ENCODE data around the gene GP1BA. TPM values are rescaled to one million over a fixed set of nuclear protein-coding genes. Genes with fewer than 3 reads are reported as not detected.
"Not testable (repeated sequence)": the region's sequence is repeated elsewhere in the genome, so short reads cannot be mapped to it uniquely, and the experiment has no call there.

The GP1BA gene
- total and polyA plus RNA-seq, 4 donors: 0.03 to 2.3 (median 0.18) TPM; not detected in 1

GRCh38 chr17:4913994-4914393 is 18.1 kb upstream of the GP1BA start:
- Histone ChIP-seq H3K4me1 (ENCODE audit: control insufficient read depth in 4 of 4, insufficient read depth in 4 of 4, low read length in 3 of 4) (peaks cover 3 to 22% (median 11%) of the 10 kb centered on the region in 4 donors), H3K36me3 (ENCODE audit: control insufficient read depth in 4 of 4, insufficient read depth in 3 of 4, low read depth in 1 of 4, low read length in 3 of 4) (no peaks in the 10 kb centered on the region), H3K4me3 (ENCODE audit: low read depth in 1 of 3, low read length in 3 of 3) (no peak overlapping the region), H3K9me3 (ENCODE audit: control insufficient read depth in 4 of 4, low read length in 3 of 4) (no peaks in the 10 kb centered on the region), H3K27ac (ENCODE audit: low read depth in 1 of 2, low read length in 2 of 2) (peak overlapping the region; percentile 6 to 32), H3K9ac (ENCODE audit: low read depth in 1 of 2, low read length in 2 of 2) (peak overlapping the region in 1 of 2 donors; percentile 2), H3K27me3 (ENCODE audit: control insufficient read depth in 4 of 4, insufficient read depth in 4 of 4, low read length in 3 of 4) (no peaks in the 10 kb centered on the region)
- TF ChIP-seq, protein P1, sequence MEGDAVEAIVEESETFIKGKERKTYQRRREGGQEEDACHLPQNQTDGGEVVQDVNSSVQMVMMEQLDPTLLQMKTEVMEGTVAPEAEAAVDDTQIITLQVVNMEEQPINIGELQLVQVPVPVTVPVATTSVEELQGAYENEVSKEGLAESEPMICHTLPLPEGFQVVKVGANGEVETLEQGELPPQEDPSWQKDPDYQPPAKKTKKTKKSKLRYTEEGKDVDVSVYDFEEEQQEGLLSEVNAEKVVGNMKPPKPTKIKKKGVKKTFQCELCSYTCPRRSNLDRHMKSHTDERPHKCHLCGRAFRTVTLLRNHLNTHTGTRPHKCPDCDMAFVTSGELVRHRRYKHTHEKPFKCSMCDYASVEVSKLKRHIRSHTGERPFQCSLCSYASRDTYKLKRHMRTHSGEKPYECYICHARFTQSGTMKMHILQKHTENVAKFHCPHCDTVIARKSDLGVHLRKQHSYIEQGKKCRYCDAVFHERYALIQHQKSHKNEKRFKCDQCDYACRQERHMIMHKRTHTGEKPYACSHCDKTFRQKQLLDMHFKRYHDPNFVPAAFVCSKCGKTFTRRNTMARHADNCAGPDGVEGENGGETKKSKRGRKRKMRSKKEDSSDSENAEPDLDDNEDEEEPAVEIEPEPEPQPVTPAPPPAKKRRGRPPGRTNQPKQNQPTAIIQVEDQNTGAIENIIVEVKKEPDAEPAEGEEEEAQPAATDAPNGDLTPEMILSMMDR (IDR thresholded peaks at IDR 0.05; ENCODE audit: low read depth, low read length, missing input control): no peak
- peak; percentile 91 to 92 for TF ChIP-seq HNF4A (conservative IDR thresholded peaks at IDR 0.05)
- peak in 1 of 2 donors; percentile 57 for TF ChIP-seq RXRA (IDR thresholded peaks at IDR 0.05)
- no peak for TF ChIP-seq TAF1 (conservative IDR thresholded peaks at IDR 0.05)
- TF ChIP-seq SP1 (IDR thresholded peaks at IDR 0.05): peak; percentile 93
- TF ChIP-seq YY1 (IDR thresholded peaks at IDR 0.05): peak; percentile 53
- TF ChIP-seq REST (IDR thresholded peaks at IDR 0.05): peak; percentile 22
- no peak for TF ChIP-seq FOXA2 (IDR thresholded peaks at IDR 0.05)
- TF ChIP-seq, protein P2, sequence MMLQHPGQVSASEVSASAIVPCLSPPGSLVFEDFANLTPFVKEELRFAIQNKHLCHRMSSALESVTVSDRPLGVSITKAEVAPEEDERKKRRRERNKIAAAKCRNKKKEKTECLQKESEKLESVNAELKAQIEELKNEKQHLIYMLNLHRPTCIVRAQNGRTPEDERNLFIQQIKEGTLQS (IDR thresholded peaks at IDR 0.05): no peak
- no peak for TF ChIP-seq FOXA1 (IDR thresholded peaks at IDR 0.05)
- no peak for TF ChIP-seq EGR1 (IDR thresholded peaks at IDR 0.05; ENCODE audit: low read depth in 2 of 2)
- peak; percentile 13 to 21 for TF ChIP-seq GABPA (IDR thresholded peaks at IDR 0.05 in 1 of 2, conservative IDR thresholded peaks at IDR 0.05 in 1 of 2)
- TF ChIP-seq JUND (IDR thresholded peaks at IDR 0.05): peak in 1 of 2 donors; percentile 33
- peak; percentile 74 for TF ChIP-seq HNF4G (IDR thresholded peaks at IDR 0.05)
- TF ChIP-seq MAX (IDR thresholded peaks at IDR 0.05): no peak
- TF ChIP-seq, protein P3, sequence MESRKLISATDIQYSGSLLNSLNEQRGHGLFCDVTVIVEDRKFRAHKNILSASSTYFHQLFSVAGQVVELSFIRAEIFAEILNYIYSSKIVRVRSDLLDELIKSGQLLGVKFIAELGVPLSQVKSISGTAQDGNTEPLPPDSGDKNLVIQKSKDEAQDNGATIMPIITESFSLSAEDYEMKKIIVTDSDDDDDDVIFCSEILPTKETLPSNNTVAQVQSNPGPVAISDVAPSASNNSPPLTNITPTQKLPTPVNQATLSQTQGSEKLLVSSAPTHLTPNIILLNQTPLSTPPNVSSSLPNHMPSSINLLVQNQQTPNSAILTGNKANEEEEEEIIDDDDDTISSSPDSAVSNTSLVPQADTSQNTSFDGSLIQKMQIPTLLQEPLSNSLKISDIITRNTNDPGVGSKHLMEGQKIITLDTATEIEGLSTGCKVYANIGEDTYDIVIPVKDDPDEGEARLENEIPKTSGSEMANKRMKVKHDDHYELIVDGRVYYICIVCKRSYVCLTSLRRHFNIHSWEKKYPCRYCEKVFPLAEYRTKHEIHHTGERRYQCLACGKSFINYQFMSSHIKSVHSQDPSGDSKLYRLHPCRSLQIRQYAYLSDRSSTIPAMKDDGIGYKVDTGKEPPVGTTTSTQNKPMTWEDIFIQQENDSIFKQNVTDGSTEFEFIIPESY (IDR thresholded peaks at IDR 0.05): peak; percentile 64
- TF ChIP-seq NR2F2 (IDR thresholded peaks at IDR 0.05): no peak
- TF ChIP-seq RAD21 (IDR thresholded peaks at IDR 0.05): no peak
- DNase-seq (ENCODE audit: low spot score): no peak
- 35% methylated on average over 1 of the region's 1 CpG for WGBS

DNA sequence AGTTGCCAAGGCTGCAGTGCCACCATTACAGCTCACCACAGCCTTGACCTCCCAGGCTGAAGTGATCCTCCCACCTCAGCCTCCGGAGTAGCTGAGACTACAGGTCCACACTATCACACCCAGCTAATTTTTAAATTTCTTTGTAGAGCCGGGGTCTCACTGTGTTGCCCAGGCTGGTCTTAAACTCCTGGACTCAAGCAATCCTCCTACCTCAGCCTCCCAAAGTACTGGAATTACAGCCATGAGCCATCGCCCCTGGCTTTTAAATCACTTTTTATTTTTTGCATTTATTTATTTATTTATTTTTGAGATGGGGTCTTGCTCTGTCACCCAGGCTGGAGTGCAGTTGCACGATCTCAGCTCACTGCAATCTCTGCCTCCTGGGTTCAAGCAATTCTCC is 17.5 kb upstream of the GP1BA start:
- peaks cover 1 to 19% (median 10%) of the 10 kb centered on the region in 4 donors for H3K4me1 ChIP-seq (ENCODE audit: control insufficient read depth in 4 of 4, insufficient read depth in 4 of 4, low read length in 3 of 4)
- WGBS: 86% methylated on average over 4 of the region's 4 CpGs
- H3K27me3 ChIP-seq (ENCODE audit: control insufficient read depth in 4 of 4, insufficient read depth in 4 of 4, low read length in 3 of 4); H3K4me3 ChIP-seq (ENCODE audit: low read depth in 1 of 3, low read length in 3 of 3); H3K9ac ChIP-seq (ENCODE audit: low read depth in 1 of 2, low read length in 2 of 2); H3K36me3 ChIP-seq (ENCODE audit: control insufficient read depth in 4 of 4, insufficient read depth in 3 of 4, low read depth in 1 of 4, low read length in 3 of 4); DNase-seq (ENCODE audit: low spot score); H3K9me3 ChIP-seq (ENCODE audit: control insufficient read depth in 4 of 4, low read length in 3 of 4): not testable (repeated sequence)
- H3K27ac ChIP-seq (ENCODE audit: low read depth in 1 of 2, low read length in 2 of 2): peak overlapping the region in 1 of 2 donors; percentile 6
